HAP-1 (cell line): ENCODE measurements around the gene ADORA1.

Experiments
- DNase-seq, 2 experiments: peaks; one replicate each; pipeline ENCODE4 v3.0.0-alpha.2; 2016 to 2020; ENCODE audit warnings: low spot score in 2 of 2
- H3K27me3 ChIP-seq: fragments of 250-450 bp; sonication (Bioruptor Pico); 2 replicates; pipeline ENCODE4 v1.5.1; 2020; ENCODE audit warnings: low read depth, mild to moderate bottlenecking, moderate library complexity
- H3K36me3 ChIP-seq: fragments of 250-450 bp; sonication (Bioruptor Pico); replicated peaks from 2 replicates; pipeline ENCODE4 v1.5.1; 2020; ENCODE audit warnings: mild to moderate bottlenecking
- H3K4me1 ChIP-seq: fragments of 250-450 bp; sonication (Bioruptor Pico); 2 replicates; pipeline ENCODE4 v1.5.1; 2020; ENCODE audit warnings: mild to moderate bottlenecking
- H3K4me3 ChIP-seq: fragments of 250-450 bp; sonication (Bioruptor Pico); 2 replicates; pipeline ENCODE4 v1.5.1; 2020; ENCODE audit warnings: mild to moderate bottlenecking, moderate library complexity
- H3K9me3 ChIP-seq: fragments of 250-450 bp; sonication (Bioruptor Pico); 2 replicates; pipeline ENCODE4 v1.5.1; 2020; ENCODE audit warnings: mild to moderate bottlenecking, moderate library complexity
- in situ Hi-C: fragments of 300-500 bp; cut with MboI; formaldehyde crosslinking; loops from 3 replicates; pipeline ENCODE4 v1.14.3; 2020; ENCODE audit warnings: low sequenced_read_pairs, inconsistent platforms, mixed read lengths

The ADORA1 gene

GRCh38 chr1:203127666-203128430 is at the start of gene ADORA1:
Gene ADORA1, plus strand, starts transcription at chr1:203127726. Its CDS starts 1,116 bp downstream, at chr1:203128842.
- in situ Hi-C loops = no loop called here
- DNase-seq = peak; percentile 22 to 70

GRCh38 chr1:203077956-203078355 is 49.6 kb upstream of the ADORA1 start:
- no peak for DNase-seq
- Histone ChIP-seq H3K9me3 (no peaks in the 10 kb centered on the region), H3K36me3 (no peaks in the 10 kb centered on the region), H3K4me3 (no peak overlapping the region), H3K4me1 (no peaks in the 10 kb centered on the region), H3K27me3 (no peaks in the 10 kb centered on the region)
- in situ Hi-C loops = no loop called here

More at GRCh38 chr1:203127666-203128430, at the start of gene ADORA1:
- Histone ChIP-seq H3K4me1 (peaks cover 3% of the 10 kb centered on the region; the same call in 1 of the 2 replicates), H3K27me3 (peaks cover 48% of the 10 kb centered on the region), H3K4me3 (peak within 1 kb of the TSS; percentile 25), H3K36me3 (no peaks in the 10 kb centered on the region), H3K9me3 (no peaks in the 10 kb centered on the region)

DNA sequence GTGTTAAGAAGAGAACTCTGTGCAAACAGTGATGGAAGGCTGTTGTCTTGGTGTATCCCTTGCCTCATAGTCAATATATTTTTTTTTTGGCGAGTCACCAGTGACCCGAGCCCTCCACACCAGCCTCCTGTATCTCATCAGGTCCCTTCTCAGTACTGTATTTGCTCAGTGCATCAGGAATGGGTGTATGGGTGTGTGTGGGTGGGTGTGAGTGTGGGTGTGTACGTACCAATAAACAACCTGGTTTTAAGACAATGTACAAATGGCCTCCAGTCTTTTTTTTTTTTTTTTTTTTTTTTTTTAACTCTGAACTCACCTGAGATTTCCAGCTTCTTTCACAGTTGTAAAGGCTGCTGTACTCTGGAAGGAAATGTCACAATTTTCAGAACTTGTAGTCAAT is 49.0 kb upstream of the ADORA1 start:
- Histone ChIP-seq H3K4me1 (no peaks in the 10 kb centered on the region), H3K4me3 (no peak overlapping the region), H3K9me3 (no peaks in the 10 kb centered on the region), H3K36me3 (no peaks in the 10 kb centered on the region), H3K27me3 (no peaks in the 10 kb centered on the region)
- in situ Hi-C loops = no loop called here
- DNase-seq = no peak

GRCh38 chr1:203080456-203080855 is 47.1 kb upstream of the ADORA1 start:
- Histone ChIP-seq H3K27me3 (no peaks in the 10 kb centered on the region), H3K36me3 (no peaks in the 10 kb centered on the region), H3K9me3 (no peaks in the 10 kb centered on the region), H3K4me3 (no peak overlapping the region), H3K4me1 (no peaks in the 10 kb centered on the region)
- in situ Hi-C loops = no loop called here
- no peak for DNase-seq

- no peak for DNase-seq
- H3K4me3 ChIP-seq = no peak overlapping the region
- no peaks in the 10 kb centered on the region for H3K36me3 ChIP-seq
- in situ Hi-C loops = no loop called here
- H3K9me3 ChIP-seq = no peaks in the 10 kb centered on the region
- H3K4me1 ChIP-seq = no peaks in the 10 kb centered on the region
- no peaks in the 10 kb centered on the region for H3K27me3 ChIP-seq
Measured at GRCh38 chr1:203081465-203082230, 45.9 kb upstream of the ADORA1 start.

DNA sequence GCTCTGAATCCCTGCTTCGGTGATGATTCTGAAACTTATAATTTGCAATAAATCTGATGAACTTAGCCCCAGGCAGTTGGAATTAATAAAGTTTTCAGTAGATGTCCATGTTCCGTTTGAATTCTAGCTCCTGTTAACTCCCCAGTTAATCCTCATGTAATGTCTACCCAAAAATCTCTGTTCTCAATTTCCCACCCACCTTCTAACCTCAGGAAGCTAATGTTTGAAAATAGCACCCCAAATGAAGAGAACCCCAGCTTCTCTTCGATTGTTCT is 45.4 kb upstream of the ADORA1 start:
- no peaks in the 10 kb centered on the region for H3K36me3 ChIP-seq
- no peaks in the 10 kb centered on the region for H3K9me3 ChIP-seq
- DNase-seq = no peak
- in situ Hi-C loops = no loop called here
- no peaks in the 10 kb centered on the region; the same call in 1 of the 2 replicates for H3K27me3 ChIP-seq
- H3K4me3 ChIP-seq = no peak overlapping the region
- no peaks in the 10 kb centered on the region for H3K4me1 ChIP-seq

- Histone ChIP-seq H3K36me3 (no peaks in the 10 kb centered on the region), H3K4me3 (no peak overlapping the region), H3K4me1 (no peaks in the 10 kb centered on the region), H3K27me3 (peaks cover 2% of the 10 kb centered on the region; the same call in 1 of the 2 replicates), H3K9me3 (no peaks in the 10 kb centered on the region)
- no peak for DNase-seq
- in situ Hi-C loops = no loop called here
Measured at GRCh38 chr1:203082571-203083462, 44.7 kb upstream of the ADORA1 start.

GRCh38 chr1:203083463-203083921 is 44.0 kb upstream of the ADORA1 start:
- H3K4me1 ChIP-seq = no peaks in the 10 kb centered on the region
- in situ Hi-C loops = no loop called here
- H3K27me3 ChIP-seq = peaks cover 2% of the 10 kb centered on the region; the same call in 1 of the 2 replicates
- no peaks in the 10 kb centered on the region for H3K36me3 ChIP-seq
- no peak overlapping the region for H3K4me3 ChIP-seq
- no peaks in the 10 kb centered on the region for H3K9me3 ChIP-seq
- DNase-seq = no peak

DNA sequence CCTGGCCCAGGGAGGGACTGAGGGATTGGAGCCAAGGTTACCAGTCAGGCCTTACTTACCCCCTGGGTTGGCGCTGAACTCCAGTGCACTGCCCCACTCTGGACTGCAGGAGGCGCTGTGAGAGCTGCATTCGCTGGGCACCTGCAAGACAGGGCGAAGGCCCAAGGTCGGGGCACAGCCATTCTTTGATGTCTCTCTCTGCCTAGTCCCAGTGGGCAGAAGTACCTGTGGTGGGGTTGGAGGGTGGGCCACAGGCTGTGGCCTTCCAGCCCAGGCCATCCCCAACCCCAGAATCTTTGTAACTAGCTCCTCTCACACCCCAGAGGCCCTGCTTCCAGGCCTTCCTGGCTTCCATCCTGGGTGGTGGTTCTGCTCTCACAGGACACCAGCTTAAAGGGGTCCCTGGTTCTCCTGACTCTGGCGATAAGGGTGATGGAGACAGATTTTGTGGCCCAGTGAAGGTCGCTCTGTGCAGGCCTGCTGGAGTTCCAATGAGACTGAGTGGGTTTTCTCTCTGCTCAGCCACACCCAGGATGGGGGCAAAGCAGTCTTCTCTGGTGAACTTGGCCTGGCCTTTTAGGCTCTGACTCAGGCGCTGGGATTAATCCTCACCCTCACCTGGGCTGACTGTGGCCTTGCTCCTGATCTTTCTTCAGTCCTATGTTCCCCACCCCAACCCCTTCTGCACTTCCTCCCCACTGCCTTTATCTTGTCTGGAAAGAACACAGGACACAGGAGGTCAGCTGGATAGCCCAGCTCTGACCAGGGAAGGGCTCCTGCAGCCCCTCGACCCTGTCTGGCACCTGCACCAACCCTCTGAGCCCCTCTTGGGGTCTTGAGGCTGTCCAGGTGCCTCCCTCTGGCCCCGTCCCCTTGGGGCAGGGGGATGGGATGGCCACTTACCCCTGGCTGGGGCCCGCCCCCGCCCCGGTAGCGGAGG is 42.7 kb upstream of the ADORA1 start:
- peak in 1 of 2 experiments; percentile 59 for DNase-seq
- H3K9me3 ChIP-seq = no peaks in the 10 kb centered on the region

GRCh38 chr1:203085528-203086406 is 41.8 kb upstream of the ADORA1 start, which contains the start of gene MYOG:
Gene MYOG, minus strand, starts transcription at chr1:203086012. Its CDS starts 51 bp downstream, at chr1:203085961.
- Histone ChIP-seq H3K36me3 (no peaks in the 10 kb centered on the region), H3K4me3 (no peak within 1 kb of the TSS), H3K27me3 (peaks cover 2% of the 10 kb centered on the region; the same call in 1 of the 2 replicates), H3K4me1 (no peaks in the 10 kb centered on the region), H3K9me3 (no peaks in the 10 kb centered on the region)
- DNase-seq = no peak
- in situ Hi-C loops = no loop called here

More for the DNA sequence above, 42.7 kb upstream of the ADORA1 start:
- Histone ChIP-seq H3K36me3 (no peaks in the 10 kb centered on the region), H3K27me3 (peaks cover 2% of the 10 kb centered on the region; the same call in 1 of the 2 replicates), H3K4me1 (no peaks in the 10 kb centered on the region), H3K4me3 (no peak overlapping the region)
- in situ Hi-C loops = no loop called here

- H3K4me1 ChIP-seq = no peaks in the 10 kb centered on the region
- peaks cover 2% of the 10 kb centered on the region; the same call in 1 of the 2 replicates for H3K27me3 ChIP-seq
- no peak overlapping the region for H3K4me3 ChIP-seq
- no peak for DNase-seq
- in situ Hi-C loops = no loop called here
- no peaks in the 10 kb centered on the region for H3K9me3 ChIP-seq
- H3K36me3 ChIP-seq = no peaks in the 10 kb centered on the region
Measured at GRCh38 chr1:203086992-203087763, 40.3 kb upstream of the ADORA1 start.
